Omental fat pad (tissue), 4 donors: ENCODE results near the gene FNIP2. TPM values are rescaled to one million over a fixed set of nuclear protein-coding genes. Genes with fewer than 3 reads are reported as not detected.

Source experiments
- ATAC-seq: fragments of 150-250 bp; one replicate; pipeline ENCODE4 v1.9.1; 2016; ENCODE audit warnings: mild to moderate bottlenecking, moderate library complexity; ENCODE audit not compliant: low FRiP score
- DNase-seq: peaks from one replicate; pipeline ENCODE4 v3.0.0-alpha.2; 2019; ENCODE audit warnings: low spot score
- CTCF ChIP-seq, 3 donors: fragments of 450-650 bp; IDR thresholded peaks; one replicate each; pipeline ENCODE4 v1.5.1; 2016 to 2017; ENCODE audit warnings: antibody characterized with exemption in 3 of 3, mild to moderate bottlenecking in 3 of 3, moderate library complexity in 2 of 3
- total RNA-seq, 4 donors: library from RNA; depleted of rRNA; stranded (reverse); fragments of >200 nt; gene quantifications; one replicate each; pipeline ENCODE4 v1.1.0, GENCODE V29; 2016

The FNIP2 gene
- total RNA-seq, 4 donors from 2014 or later = 56.4 to 125 (median 73.4) TPM

- ATAC-seq = no peak
Observed at GRCh38 chr4:158856852-158857251, 88.0 kb downstream of the FNIP2 start.

GRCh38 chr4:158857951-158858350 is 89.1 kb downstream of the FNIP2 start:
- ATAC-seq (no peak), DNase-seq (no peak)
- TF ChIP-seq CTCF (IDR thresholded peaks at IDR 0.05) = no peak

More at GRCh38 chr4:158856852-158857251, 88.0 kb downstream of the FNIP2 start:
- DNase-seq = no peak
- peak in 1 of 3 donors; percentile 18 for TF ChIP-seq CTCF (IDR thresholded peaks at IDR 0.05)

- DNase-seq = no peak
- no peak for TF ChIP-seq CTCF (IDR thresholded peaks at IDR 0.05)
- ATAC-seq = no peak
Observed at GRCh38 chr4:158858410-158859199, 89.8 kb downstream of the FNIP2 start.

- no peak for TF ChIP-seq CTCF (IDR thresholded peaks at IDR 0.05)
- no peak for DNase-seq
Observed at GRCh38 chr4:158859661-158860060, 90.8 kb downstream of the FNIP2 start.

DNA sequence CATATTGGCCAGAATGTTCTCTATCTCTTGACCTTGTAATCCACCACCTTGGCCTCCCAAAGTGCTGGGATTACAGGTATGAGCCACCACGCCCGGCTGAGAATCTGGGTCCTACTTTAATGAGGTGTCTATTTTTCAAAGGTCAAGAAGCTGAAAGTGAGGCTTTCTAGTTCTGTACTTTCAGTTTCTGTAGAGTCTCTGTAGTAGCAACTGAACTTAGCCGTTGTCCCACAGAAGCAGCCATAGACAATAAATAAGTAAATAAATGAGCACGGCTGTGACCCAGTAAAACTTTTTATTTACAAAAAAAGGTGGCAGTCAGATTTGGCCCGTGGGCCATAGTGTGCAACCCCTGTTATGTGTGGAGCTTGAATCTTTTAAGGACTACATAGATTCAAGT is 92.0 kb downstream of the FNIP2 start:
- no peak for TF ChIP-seq CTCF (IDR thresholded peaks at IDR 0.05)
- no peak for ATAC-seq

More at GRCh38 chr4:158859661-158860060, 90.8 kb downstream of the FNIP2 start:
- ATAC-seq = no peak

DNA sequence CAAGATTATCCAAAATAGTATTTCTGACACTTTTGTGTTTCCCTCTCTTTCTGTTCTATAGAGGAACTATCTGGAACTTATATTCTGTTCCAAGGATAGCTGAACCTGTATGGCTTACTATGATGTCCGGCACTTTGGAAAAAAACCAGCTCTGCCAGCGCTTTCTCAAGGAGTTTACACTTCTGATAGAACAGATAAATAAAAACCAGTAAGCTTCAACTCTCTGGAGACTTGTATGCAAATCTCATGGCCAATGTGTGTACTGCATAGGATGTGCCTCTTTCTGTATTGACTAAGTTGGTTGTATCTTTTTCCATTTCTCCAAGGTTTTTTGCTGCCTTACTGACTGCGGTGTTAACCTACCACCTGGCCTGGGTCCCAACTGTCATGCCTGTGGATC is 92.5 kb downstream of the FNIP2 start:
- ATAC-seq (no peak), DNase-seq (no peak)
- no peak for TF ChIP-seq CTCF (IDR thresholded peaks at IDR 0.05)

More for the DNA sequence above, 92.0 kb downstream of the FNIP2 start:
- DNase-seq = no peak

GRCh38 chr4:158861766-158862165 is 92.9 kb downstream of the FNIP2 start:
- ATAC-seq = no peak
- no peak for DNase-seq
- no peak for TF ChIP-seq CTCF (IDR thresholded peaks at IDR 0.05)
